ENCODE measurements around the gene IQGAP3.

DNA sequence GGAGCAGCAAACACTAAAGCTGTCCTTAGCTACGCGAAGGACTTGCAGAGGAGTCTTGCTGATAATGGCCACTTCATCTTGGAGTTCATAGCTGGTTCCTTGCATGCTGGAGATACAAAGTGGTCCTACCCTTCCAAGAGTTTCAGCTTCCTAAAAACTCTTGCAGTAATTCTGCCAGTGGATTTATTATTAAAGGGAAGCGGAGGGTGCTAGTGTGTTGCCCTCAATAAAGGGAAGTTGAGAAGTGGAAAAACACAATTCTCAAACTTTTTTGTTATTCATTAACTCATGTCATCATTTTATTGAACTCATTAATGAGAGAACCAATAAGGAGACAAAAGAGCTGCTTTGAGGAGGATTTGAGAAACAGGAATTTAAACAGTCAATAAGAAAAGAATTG lies 40.3 kb upstream of the IQGAP3 start:
- TF ChIP-seq, protein P1, sequence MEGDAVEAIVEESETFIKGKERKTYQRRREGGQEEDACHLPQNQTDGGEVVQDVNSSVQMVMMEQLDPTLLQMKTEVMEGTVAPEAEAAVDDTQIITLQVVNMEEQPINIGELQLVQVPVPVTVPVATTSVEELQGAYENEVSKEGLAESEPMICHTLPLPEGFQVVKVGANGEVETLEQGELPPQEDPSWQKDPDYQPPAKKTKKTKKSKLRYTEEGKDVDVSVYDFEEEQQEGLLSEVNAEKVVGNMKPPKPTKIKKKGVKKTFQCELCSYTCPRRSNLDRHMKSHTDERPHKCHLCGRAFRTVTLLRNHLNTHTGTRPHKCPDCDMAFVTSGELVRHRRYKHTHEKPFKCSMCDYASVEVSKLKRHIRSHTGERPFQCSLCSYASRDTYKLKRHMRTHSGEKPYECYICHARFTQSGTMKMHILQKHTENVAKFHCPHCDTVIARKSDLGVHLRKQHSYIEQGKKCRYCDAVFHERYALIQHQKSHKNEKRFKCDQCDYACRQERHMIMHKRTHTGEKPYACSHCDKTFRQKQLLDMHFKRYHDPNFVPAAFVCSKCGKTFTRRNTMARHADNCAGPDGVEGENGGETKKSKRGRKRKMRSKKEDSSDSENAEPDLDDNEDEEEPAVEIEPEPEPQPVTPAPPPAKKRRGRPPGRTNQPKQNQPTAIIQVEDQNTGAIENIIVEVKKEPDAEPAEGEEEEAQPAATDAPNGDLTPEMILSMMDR (IDR thresholded peaks at IDR 0.05), result no peak
- no peak for TF ChIP-seq EP300 (IDR thresholded peaks at IDR 0.05)
